COR-L47 (cell line): ENCODE results near the gene ITIH5.

Source experiments
- DNase-seq: peaks from one replicate; lab custom pipeline; 2025; lab: John Stamatoyannopoulos, UW

ITIH5 gene

GRCh38 chr10:7583626-7584025, 83.1 kb downstream of the ITIH5 start:
- no peak for DNase-seq

GRCh38 chr10:7580520-7580919, 86.2 kb downstream of the ITIH5 start:
- no peak for DNase-seq

- DNase-seq, result no peak
These were observed 87.1 kb downstream of the ITIH5 start for GRCh38 chr10:7579681-7580080.

- no peak for DNase-seq
These were observed 89.2 kb downstream of the ITIH5 start for GRCh38 chr10:7577579-7577978.

- no peak for DNase-seq
These were observed 89.6 kb downstream of the ITIH5 start for GRCh38 chr10:7577176-7577575.

GRCh38 chr10:7576340-7576739, 90.4 kb downstream of the ITIH5 start:
- no peak for DNase-seq

GRCh38 chr10:7572391-7572790, 94.4 kb downstream of the ITIH5 start:
- no peak for DNase-seq

GRCh38 chr10:7571981-7572380, 94.8 kb downstream of the ITIH5 start:
- no peak for DNase-seq

GRCh38 chr10:7567911-7568620, 98.7 kb downstream of the ITIH5 start:
- no peak for DNase-seq

- no peak for DNase-seq
These were observed 99.9 kb downstream of the ITIH5 start for GRCh38 chr10:7566891-7567290.

GRCh38 chr10:7565871-7566270, 100.9 kb downstream of the ITIH5 start:
- no peak for DNase-seq

- DNase-seq, result peak; percentile 73
These were observed 103.0 kb downstream of the ITIH5 start for GRCh38 chr10:7563770-7564169.

GRCh38 chr10:7563368-7563767, 103.4 kb downstream of the ITIH5 start:
- DNase-seq, result no peak

GRCh38 chr10:7561985-7562384, 104.8 kb downstream of the ITIH5 start:
- DNase-seq, result no peak

- DNase-seq, result peak; percentile 86
These were observed 105.4 kb downstream of the ITIH5 start for GRCh38 chr10:7561216-7561893.

GRCh38 chr10:7560519-7560918, 106.2 kb downstream of the ITIH5 start:
- DNase-seq, result no peak

GRCh38 chr10:7559386-7559785, 107.4 kb downstream of the ITIH5 start:
- no peak for DNase-seq

GRCh38 chr10:7558036-7558435, 108.7 kb downstream of the ITIH5 start:
- DNase-seq, result no peak

GRCh38 chr10:7553531-7553930, 113.2 kb downstream of the ITIH5 start:
- DNase-seq, result peak; percentile 35

GRCh38 chr10:7551950-7552716, 114.6 kb downstream of the ITIH5 start:
- no peak for DNase-seq

- DNase-seq, result no peak
These were observed 115.5 kb downstream of the ITIH5 start for GRCh38 chr10:7551289-7551688.

- DNase-seq, result no peak
These were observed 116.8 kb downstream of the ITIH5 start for GRCh38 chr10:7550013-7550412.

GRCh38 chr10:7547829-7548228, 118.9 kb downstream of the ITIH5 start:
- DNase-seq, result no peak
